ENCODE results near the gene CFAP77.

The CFAP77 gene

DNA sequence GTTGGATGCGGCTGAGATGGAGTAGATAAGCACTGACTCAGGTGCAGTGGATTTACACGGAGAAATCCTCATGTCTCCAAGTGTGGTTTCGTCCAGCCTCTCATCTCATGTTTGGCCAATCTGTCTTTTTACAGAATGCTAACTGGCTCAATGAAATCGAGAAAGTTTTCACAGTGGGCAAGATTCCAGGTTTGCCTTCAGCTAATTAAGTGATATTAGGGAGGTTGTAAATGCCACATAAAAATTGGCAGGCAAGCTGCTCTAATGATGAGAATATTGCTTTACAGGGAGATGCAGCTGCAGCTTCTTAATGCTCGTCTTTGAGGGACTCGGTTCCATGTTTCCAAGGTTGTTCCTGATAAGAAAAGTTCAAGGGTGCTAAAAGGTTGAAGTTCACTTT lies 196.1 kb downstream of the CFAP77 start:
- no peak for DNase-seq

DNA sequence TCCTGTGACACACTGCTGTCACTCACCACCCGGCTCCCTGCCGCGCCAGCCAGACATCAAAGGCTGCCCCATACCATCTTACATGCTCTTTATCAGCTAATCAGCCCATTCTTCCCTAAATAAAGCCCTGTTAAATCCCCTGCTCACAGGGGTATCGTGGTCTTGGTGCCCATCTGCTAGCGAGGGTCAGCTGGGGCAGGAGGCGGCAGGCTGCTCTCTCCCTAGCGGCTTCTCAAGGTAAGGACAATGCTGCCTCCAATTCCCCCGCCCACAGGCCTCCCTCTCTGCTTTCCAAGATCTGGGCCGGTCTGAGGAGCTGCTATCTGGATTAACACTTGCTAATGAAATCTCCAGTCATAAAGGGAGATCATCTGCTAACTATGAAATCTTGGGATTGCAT lies 199.2 kb downstream of the CFAP77 start:
- no peak for DNase-seq

DNA sequence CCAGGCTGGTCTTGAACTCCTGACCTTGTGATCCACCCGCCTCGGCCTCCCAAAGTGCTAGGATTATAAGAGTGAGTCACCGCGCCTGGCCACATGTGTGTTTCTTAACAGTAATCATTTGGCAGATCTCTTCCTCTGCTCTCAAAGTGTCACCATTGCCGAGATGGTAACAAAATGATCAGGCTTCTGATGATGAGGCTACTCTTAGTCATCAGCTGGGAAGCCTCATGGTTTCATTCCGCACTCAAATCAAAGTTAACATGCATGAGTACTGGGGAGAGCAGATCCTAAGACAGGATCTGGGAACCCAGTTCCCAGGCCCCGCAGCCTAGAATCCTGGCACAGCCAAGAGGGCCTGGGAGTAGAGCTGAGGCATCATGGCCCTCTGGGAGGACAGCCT lies 199.8 kb downstream of the CFAP77 start:
- DNase-seq: no peak

DNA sequence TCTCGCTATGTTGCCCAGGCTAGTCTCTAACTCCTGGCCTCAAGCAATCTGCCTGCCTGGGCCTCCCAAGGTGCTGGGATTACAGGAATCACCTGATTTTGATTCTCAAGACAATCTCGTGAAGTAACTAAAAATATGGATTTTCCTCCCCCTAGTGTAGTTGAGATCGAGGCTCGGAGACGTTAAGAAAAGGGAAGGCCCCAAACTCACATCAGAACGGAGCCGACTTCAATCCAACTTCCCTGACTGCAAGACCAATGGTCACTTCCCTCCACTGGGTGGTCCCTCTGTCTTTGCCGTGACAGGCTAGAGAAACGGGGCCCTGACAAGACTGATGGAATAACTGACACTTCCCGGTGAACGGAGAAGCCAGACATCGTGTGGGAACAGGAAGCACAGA lies 200.7 kb downstream of the CFAP77 start:
- DNase-seq: no peak

DNA sequence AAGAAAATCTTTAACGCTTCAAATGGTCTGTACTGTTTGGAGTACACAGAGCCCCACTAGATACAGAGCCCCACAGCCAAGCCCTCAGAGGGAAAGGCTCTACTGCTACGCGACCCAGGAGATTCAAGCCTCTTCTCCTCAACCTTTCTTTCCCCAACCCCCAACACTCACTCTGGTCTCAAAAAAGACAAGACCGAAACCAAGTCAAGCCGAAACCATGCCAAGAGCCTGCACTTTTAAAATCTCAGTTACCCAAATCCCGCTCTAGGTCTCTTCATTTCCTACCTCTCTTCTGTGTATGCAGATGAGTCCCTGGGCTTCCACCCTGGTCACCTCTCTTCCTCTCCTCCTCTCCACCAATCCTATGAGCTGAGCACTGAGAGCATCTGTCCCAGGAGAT lies 204.3 kb downstream of the CFAP77 start:
- no peak for DNase-seq

DNA sequence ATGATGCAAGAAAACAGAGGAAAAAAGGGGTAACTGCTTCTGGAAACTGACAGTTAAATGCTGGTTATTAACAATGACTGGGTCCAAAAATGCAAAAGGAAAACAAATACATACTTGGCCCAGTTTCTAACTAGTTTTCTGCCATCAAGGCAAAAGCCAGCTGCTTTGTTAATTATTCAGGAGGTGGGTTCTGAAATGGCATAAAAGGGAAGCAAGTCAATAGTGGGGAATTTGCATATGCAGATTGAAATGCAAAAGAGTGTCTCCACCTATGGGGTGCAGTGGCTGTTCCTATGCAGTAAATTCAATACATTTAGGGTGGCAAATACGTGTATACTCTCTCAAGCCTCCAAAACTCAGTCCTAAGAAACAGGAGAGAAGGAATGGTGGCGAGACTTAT lies 205.8 kb downstream of the CFAP77 start:
- no peak for DNase-seq

DNA sequence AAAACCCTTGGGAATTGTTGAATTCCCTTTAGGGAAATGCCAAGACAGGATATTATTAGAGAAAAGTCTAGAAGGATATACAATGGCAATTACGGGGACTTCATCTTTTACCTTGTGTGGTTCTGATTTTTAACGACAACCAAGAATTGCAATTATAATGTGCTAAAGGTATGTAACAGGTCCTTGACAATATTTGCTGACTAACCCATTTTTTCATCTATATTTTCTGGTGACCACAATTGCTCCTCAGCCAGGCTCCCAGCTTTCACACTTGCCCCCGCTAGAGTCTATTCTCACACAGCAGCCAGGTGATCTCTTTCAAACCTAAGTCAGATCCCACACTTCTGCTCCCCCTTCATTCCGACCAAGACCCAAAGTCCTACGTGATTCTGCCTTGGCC lies 206.7 kb downstream of the CFAP77 start:
- no peak for DNase-seq

DNA sequence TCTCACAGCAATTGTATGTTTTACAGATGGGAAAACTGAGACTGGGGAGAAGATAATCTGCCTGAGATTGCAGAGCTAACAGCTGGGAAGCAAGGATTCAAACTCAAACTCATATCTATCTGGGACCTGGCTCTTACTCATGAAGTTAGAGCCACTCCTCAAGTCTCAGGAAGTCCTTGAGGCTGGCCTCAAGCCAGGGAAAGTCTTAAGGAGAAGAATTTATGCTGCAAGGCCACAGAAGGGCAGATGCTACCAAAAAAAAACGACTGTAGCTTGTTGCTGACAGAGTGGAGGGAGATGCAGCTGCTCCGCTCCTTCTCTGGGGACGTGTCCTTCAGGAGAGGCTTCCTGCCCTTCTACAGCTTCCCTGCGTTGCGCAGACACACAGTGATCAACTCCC lies 212.1 kb downstream of the CFAP77 start:
- DNase-seq: no peak
